GM12878 (cell line): ENCODE results near the gene SS18.

Source experiments
- EP300 ChIP-seq, 2 experiments: fragments of 150-350 bp in 1 of 2; IDR thresholded peaks; 2 replicates each; pipeline ENCODE4 v1.6.1; 2011 to 2012; ENCODE audit warnings: low read depth in 2 of 2, low read length in 2 of 2, borderline replicate concordance in 1 of 2, improper control_type of control experiment in 1 of 2, inconsistent platforms in 1 of 2; ENCODE audit not compliant: control insufficient read depth in 1 of 2
- POLR2AphosphoS5 ChIP-seq: IDR thresholded peaks from 2 replicates; pipeline ENCODE4 v1.6.1; 2011; ENCODE audit warnings: mild to moderate bottlenecking, low read length, inconsistent platforms
- YY1 ChIP-seq: IDR thresholded peaks from 2 replicates; pipeline ENCODE4 v1.6.1; 2011; ENCODE audit warnings: low read depth, mild to moderate bottlenecking, low read length
- TF ChIP-seq, protein P1 (sequence below), 3 experiments: IDR thresholded peaks in 2 of 3; conservative IDR thresholded peaks in 1 of 3; 2 replicates each; pipeline ENCODE4 v1.5.1; 2011; ENCODE audit warnings: low read depth in 3 of 3, low read length in 3 of 3, mild to moderate bottlenecking in 3 of 3, control low read depth in 2 of 3, moderate library complexity in 2 of 3, inconsistent platforms in 1 of 3, mixed read lengths in 1 of 3; ENCODE audit not compliant: control insufficient read depth in 2 of 3, insufficient read depth in 1 of 3; ENCODE audit errors: extremely low read depth in 1 of 3
- TF ChIP-seq, protein P2 (sequence below): fragments of 450-650 bp; IDR thresholded peaks from 2 replicates; pipeline ENCODE4 v1.6.1; 2017; ENCODE audit warnings: mild to moderate bottlenecking, low read depth, inconsistent platforms; ENCODE audit not compliant: poor library complexity, severe bottlenecking

DNA sequence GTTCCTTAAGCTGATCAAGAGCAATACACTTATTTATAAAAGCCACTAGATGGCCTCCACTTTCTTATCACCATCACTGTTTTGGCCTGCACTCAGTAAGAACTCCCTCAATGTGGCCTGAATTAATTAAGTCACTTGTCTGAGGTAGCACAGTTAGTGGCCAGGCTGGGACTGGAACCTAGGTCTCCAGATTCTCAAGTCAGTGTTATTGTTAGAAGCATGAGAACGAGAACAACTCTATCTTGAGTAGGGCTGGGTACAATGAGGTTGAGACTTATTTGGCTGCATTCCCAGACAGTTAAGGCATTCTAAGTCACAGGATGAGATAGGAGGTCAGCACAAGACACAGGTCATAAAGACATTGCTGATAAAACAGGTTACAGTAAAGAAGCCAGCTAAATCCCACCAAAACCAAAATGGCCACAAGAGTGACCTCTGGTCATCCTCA is 115.8 kb downstream of the SS18 start:
- TF ChIP-seq, protein P1, sequence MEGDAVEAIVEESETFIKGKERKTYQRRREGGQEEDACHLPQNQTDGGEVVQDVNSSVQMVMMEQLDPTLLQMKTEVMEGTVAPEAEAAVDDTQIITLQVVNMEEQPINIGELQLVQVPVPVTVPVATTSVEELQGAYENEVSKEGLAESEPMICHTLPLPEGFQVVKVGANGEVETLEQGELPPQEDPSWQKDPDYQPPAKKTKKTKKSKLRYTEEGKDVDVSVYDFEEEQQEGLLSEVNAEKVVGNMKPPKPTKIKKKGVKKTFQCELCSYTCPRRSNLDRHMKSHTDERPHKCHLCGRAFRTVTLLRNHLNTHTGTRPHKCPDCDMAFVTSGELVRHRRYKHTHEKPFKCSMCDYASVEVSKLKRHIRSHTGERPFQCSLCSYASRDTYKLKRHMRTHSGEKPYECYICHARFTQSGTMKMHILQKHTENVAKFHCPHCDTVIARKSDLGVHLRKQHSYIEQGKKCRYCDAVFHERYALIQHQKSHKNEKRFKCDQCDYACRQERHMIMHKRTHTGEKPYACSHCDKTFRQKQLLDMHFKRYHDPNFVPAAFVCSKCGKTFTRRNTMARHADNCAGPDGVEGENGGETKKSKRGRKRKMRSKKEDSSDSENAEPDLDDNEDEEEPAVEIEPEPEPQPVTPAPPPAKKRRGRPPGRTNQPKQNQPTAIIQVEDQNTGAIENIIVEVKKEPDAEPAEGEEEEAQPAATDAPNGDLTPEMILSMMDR (IDR thresholded peaks at IDR 0.05 in 2 of 3, conservative IDR thresholded peaks at IDR 0.05 in 1 of 3; ENCODE audit: control insufficient read depth in 2 of 3, extremely low read depth in 1 of 3, insufficient read depth in 1 of 3, low read depth in 3 of 3, low read length in 3 of 3): peak in 2 of 3 experiments; percentile 6 to 22; a peak in 1 of 6 replicates
- TF ChIP-seq POLR2AphosphoS5 (no peak), EP300 (IDR thresholded peaks at IDR 0.05; ENCODE audit: borderline replicate concordance in 1 of 2, control insufficient read depth in 1 of 2, low read depth in 2 of 2, low read length in 2 of 2) (no peak), YY1 (no peak)
- TF ChIP-seq, protein P2, sequence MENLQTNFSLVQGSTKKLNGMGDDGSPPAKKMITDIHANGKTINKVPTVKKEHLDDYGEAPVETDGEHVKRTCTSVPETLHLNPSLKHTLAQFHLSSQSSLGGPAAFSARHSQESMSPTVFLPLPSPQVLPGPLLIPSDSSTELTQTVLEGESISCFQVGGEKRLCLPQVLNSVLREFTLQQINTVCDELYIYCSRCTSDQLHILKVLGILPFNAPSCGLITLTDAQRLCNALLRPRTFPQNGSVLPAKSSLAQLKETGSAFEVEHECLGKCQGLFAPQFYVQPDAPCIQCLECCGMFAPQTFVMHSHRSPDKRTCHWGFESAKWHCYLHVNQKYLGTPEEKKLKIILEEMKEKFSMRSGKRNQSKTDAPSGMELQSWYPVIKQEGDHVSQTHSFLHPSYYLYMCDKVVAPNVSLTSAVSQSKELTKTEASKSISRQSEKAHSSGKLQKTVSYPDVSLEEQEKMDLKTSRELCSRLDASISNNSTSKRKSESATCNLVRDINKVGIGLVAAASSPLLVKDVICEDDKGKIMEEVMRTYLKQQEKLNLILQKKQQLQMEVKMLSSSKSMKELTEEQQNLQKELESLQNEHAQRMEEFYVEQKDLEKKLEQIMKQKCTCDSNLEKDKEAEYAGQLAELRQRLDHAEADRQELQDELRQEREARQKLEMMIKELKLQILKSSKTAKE: no peak
